ENCODE data around the gene NEURL1.

DNA sequence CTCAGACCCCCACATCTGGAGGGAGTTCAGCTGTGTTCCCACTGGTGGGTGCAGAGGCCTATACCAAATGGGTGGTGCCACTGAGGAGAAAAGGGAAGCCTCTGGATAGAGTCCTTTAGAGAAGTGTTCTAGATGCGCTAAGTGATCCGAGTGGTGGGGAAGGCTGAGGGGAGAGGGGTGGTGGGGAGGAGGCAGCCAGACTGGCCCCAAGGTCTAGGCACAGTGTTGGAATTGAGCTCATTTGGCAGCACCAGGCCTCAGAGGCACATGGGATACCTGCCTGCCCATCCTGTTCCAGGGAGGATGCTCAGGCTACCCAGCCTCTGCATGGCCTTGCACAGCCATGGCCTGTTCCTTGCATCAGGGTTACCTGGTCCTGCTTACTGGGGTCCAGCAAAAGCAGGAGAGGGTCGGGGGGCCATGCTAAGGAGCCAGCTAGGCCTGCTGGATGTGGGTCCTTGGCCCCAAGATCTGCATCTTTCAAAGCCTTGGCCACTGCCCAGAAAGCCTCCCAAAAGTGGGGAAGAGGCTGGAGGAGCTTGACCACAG lies 99.6 kb downstream of the NEURL1 start:
- TF ChIP-seq CTCF (IDR thresholded peaks at IDR 0.05 in 4 of 5, conservative IDR thresholded peaks at IDR 0.05 in 1 of 5) (peak in 1 of 5 experiments; percentile 19), POLR2A (IDR thresholded peaks at IDR 0.05) (no peak)
